Loucy (cell line): Measurements from ENCODE around the gene PIGZ.

Source experiments
- EZH2phosphoT487 ChIP-seq: fragments of 200-600 bp; IDR thresholded peaks from 2 replicates; pipeline ENCODE4 v1.6.1; 2018; ENCODE audit warnings: antibody characterized with exemption, mild to moderate bottlenecking, moderate library complexity, borderline replicate concordance
- TF ChIP-seq, protein P1 (sequence below): fragments of 200-600 bp; sonication (generic); conservative IDR thresholded peaks from 2 replicates; pipeline ENCODE4 v1.5.1; 2014; ENCODE audit warnings: mild to moderate bottlenecking, antibody characterized with exemption, low read length

DNA sequence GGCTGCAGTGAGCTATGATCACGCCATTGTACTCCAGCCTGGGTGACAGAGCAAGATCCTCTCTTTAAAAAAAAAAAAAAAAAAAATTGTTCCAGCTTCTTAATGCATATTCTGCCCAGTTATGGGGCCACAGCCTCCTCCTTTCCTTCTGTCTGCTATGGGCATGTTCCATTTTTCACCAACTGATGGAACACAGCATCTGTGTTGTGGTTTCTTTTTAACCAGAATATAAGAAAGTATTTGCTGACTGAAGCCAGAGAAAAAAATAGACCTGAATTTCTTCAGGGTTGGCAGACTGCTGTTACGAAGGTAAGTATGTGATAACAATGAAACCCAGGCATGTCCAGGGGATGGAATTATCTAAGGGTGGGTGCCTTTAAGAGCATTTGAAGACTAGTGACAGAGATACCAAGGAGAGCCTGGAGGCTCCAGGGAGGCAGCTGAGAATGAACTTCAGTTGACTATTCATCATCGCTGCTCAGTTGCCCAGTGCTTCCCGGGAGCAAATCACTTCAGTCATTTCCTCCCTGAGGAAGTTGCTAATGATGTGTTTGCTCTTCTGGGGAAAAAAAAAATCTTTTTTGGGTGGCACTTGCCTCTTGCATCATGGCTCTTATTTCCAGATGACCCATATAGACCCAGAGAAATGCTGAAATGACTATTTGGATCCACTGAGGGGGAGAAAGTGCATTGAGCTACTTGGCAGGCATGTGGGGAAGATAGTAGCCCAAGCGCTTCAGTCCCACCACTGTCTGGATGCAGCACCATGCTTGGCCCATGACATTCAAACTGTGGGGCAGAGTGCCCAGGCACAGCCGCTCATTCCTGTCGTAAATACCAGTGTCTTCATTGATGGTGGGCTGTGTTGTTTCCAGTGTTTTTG lies 40.8 kb downstream of the PIGZ start:
- TF ChIP-seq, protein P1, sequence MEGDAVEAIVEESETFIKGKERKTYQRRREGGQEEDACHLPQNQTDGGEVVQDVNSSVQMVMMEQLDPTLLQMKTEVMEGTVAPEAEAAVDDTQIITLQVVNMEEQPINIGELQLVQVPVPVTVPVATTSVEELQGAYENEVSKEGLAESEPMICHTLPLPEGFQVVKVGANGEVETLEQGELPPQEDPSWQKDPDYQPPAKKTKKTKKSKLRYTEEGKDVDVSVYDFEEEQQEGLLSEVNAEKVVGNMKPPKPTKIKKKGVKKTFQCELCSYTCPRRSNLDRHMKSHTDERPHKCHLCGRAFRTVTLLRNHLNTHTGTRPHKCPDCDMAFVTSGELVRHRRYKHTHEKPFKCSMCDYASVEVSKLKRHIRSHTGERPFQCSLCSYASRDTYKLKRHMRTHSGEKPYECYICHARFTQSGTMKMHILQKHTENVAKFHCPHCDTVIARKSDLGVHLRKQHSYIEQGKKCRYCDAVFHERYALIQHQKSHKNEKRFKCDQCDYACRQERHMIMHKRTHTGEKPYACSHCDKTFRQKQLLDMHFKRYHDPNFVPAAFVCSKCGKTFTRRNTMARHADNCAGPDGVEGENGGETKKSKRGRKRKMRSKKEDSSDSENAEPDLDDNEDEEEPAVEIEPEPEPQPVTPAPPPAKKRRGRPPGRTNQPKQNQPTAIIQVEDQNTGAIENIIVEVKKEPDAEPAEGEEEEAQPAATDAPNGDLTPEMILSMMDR: no peak
- TF ChIP-seq EZH2phosphoT487: no peak
